CD14-positive monocyte (primary cell): ENCODE measurements around the gene ROBO1. TPM values are rescaled to one million over a fixed set of nuclear protein-coding genes. Genes with fewer than 3 reads are reported as not detected.

Experiments used
- DNase-seq, 3 donors: peaks; one replicate each; pipeline ENCODE4 v3.0.0-alpha.2; 2011 to 2022
- H2AFZ ChIP-seq: 2 replicates; pipeline ENCODE4 v1.6.0; 2012; ENCODE audit warnings: mild to moderate bottlenecking, low read depth, low read length, inconsistent platforms; ENCODE audit not compliant: insufficient read depth, poor library complexity, severe bottlenecking
- H3K27ac ChIP-seq, 2 donors: 1 replicate in 1 of 2; 2 replicates in 1 of 2; pipeline ENCODE4 v1.5.1; 2012 to 2013; ENCODE audit warnings: low read length in 2 of 2, control low read depth in 1 of 2, inconsistent platforms in 1 of 2, low read depth in 1 of 2, mild to moderate bottlenecking in 1 of 2
- H3K27me3 ChIP-seq, 2 donors: one replicate each; pipeline versions ENCODE4 v1.6.0 to v1.6.1; 2011 to 2013; ENCODE audit warnings: low read length in 2 of 2; ENCODE audit not compliant: control insufficient read depth in 2 of 2, insufficient read depth in 2 of 2
- H3K36me3 ChIP-seq, 2 donors: replicated peaks in 1 of 2; 1 replicate in 1 of 2; 2 replicates in 1 of 2; pipeline versions ENCODE4 v1.5.1 to v1.6.1; 2012 to 2013; ENCODE audit warnings: low read length in 2 of 2, control low read depth in 1 of 2, inconsistent platforms in 1 of 2, mild to moderate bottlenecking in 1 of 2; ENCODE audit not compliant: insufficient read depth in 2 of 2, control insufficient read depth in 1 of 2
- H3K4me1 ChIP-seq, 2 donors: 1 replicate in 1 of 2; 2 replicates in 1 of 2; pipeline versions ENCODE4 v1.5.1 to v1.6.1; 2012 to 2013; ENCODE audit warnings: low read length in 2 of 2, control low read depth in 1 of 2, inconsistent platforms in 1 of 2, mild to moderate bottlenecking in 1 of 2, moderate library complexity in 1 of 2; ENCODE audit not compliant: insufficient read depth in 2 of 2, control insufficient read depth in 1 of 2
- H3K4me2 ChIP-seq: replicated peaks from 2 replicates; pipeline ENCODE3; 2012; ENCODE audit warnings: low read length, moderate library complexity, mild to moderate bottlenecking; ENCODE audit not compliant: poor library complexity, severe bottlenecking; ENCODE audit errors: extremely low read depth
- H3K4me3 ChIP-seq, 3 experiments: fragments of 200-600 bp in 1 of 3; sonication (generic) in 1 of 3; replicated peaks in 1 of 3; 1 replicate in 2 of 3; 2 replicates in 1 of 3; pipeline ENCODE4 v1.5.1; 2011 to 2013; ENCODE audit warnings: low read length in 3 of 3, mild to moderate bottlenecking in 3 of 3, control low read depth in 2 of 3, low read depth in 2 of 3, inconsistent platforms in 1 of 3, moderate library complexity in 1 of 3
- H3K79me2 ChIP-seq: 2 replicates; pipeline ENCODE4 v1.6.0; 2012; ENCODE audit warnings: mild to moderate bottlenecking, control low read depth, inconsistent platforms, low read length, moderate library complexity; ENCODE audit not compliant: insufficient read depth
- H3K9ac ChIP-seq: 2 replicates; pipeline ENCODE4 v1.6.0; 2017; ENCODE audit warnings: low read length, mild to moderate bottlenecking; ENCODE audit not compliant: insufficient read depth, poor library complexity, severe bottlenecking
- H3K9me3 ChIP-seq, 2 donors: replicated peaks in 1 of 2; 1 replicate in 1 of 2; 2 replicates in 1 of 2; pipeline versions ENCODE4 v1.5.1 to v1.6.1; 2012 to 2013; ENCODE audit warnings: low read length in 2 of 2, control low read depth in 1 of 2; ENCODE audit not compliant: control insufficient read depth in 1 of 2, insufficient read depth in 1 of 2
- H4K20me1 ChIP-seq: 2 replicates; pipeline ENCODE4 v1.6.0; 2012; ENCODE audit warnings: mild to moderate bottlenecking, low read length, control low read depth, moderate library complexity; ENCODE audit not compliant: insufficient read depth
- H3K27ac Mint-ChIP-seq, 7 donors: one replicate each; pipeline ENCODE4 v1.8.0; 2020; ENCODE audit warnings: mild to moderate bottlenecking in 7 of 7, mixed read lengths in 7 of 7, moderate library complexity in 6 of 7, inconsistent platforms in 2 of 7
- H3K27me3 Mint-ChIP-seq, 3 donors: one replicate each; pipeline ENCODE4 v1.8.0; 2021 to 2022; ENCODE audit warnings: low read depth in 3 of 3, mild to moderate bottlenecking in 3 of 3, mixed read lengths in 3 of 3, moderate library complexity in 3 of 3, inconsistent platforms in 1 of 3
- H3K36me3 Mint-ChIP-seq, 2 donors: one replicate each; pipeline ENCODE4 v1.8.0; 2020; ENCODE audit warnings: mixed read lengths in 2 of 2, inconsistent platforms in 1 of 2, mild to moderate bottlenecking in 1 of 2
- H3K4me1 Mint-ChIP-seq: one replicate; pipeline ENCODE4 v1.8.0; 2020; ENCODE audit warnings: mild to moderate bottlenecking, mixed read lengths
- H3K4me3 Mint-ChIP-seq, 2 donors: one replicate each; pipeline ENCODE4 v1.8.0; 2020; ENCODE audit warnings: mild to moderate bottlenecking in 2 of 2, mixed read lengths in 2 of 2, moderate library complexity in 1 of 2
- H3K9me3 Mint-ChIP-seq, 7 donors: one replicate each; pipeline ENCODE4 v1.8.0; 2020 to 2022; ENCODE audit warnings: mixed read lengths in 7 of 7, mild to moderate bottlenecking in 6 of 7, moderate library complexity in 6 of 7, inconsistent platforms in 2 of 7
- WGBS: methylation state at CpG from one replicate; pipeline ENCODE4 v1.1.5; 2013; ENCODE audit warnings: missing lambda C conversion rate; ENCODE audit not compliant: insufficient coverage; 5-methylcytosine and 5-hydroxymethylcytosine counted together
- intact Hi-C, 2 donors: fragments of 100-400 bp; cut with micrococcal nuclease; formaldehyde crosslinking; loops; one replicate each; pipeline versions ENCODE4 v1.15.0 to v1.15.1; 2023
- polyA plus RNA-seq, 3 donors: library from polyadenylated mRNA; depleted of rRNA in 1 of 3; unstranded in 2 of 3; stranded (reverse) in 1 of 3; fragments of 300-500 nt in 2 of 3; fragments of >200 nt in 1 of 3; fragmentation: Illumina TruSeq in 2 of 3; gene quantifications; 1 replicate in 2 of 3; 2 replicates in 1 of 3; pipeline ENCODE4 v1.2.3, GENCODE V29; 2012 to 2021
- TF ChIP-seq, protein P1 (sequence below): fragments of 200-600 bp; IDR thresholded peaks from one replicate; pipeline ENCODE4 v1.8.0; 2022; ENCODE audit warnings: antibody characterized with exemption, mild to moderate bottlenecking

Gene ROBO1
- polyA plus RNA-seq, 3 donors, result 0.09 to 0.10 TPM; not detected in 1

DNA sequence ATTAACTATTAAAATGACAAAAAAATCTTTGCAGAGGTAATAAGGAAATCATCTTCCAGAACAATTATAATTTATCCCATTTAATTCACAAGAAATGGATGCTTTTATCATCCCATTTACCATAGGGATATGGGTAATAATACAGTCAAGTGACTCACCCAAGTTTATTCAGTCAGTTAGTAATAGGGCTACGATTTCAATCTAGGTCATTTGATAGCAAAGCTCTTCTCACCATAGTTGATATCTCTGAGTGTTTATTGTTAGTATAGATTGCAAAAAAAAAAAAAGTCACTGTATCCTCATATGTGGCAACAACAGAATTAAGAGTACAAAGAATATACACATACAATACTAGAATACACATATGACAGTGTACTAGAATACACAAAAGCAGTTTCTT, 797.1 kb downstream of the ROBO1 start:
- peaks cover 0 to 2% (median 0%) of the 10 kb centered on the region in 7 donors for H3K9me3 Mint-ChIP-seq
- no peaks in the 10 kb centered on the region for H3K36me3 Mint-ChIP-seq
- H2AFZ ChIP-seq, result no peak overlapping the region
- TF ChIP-seq, protein P1, sequence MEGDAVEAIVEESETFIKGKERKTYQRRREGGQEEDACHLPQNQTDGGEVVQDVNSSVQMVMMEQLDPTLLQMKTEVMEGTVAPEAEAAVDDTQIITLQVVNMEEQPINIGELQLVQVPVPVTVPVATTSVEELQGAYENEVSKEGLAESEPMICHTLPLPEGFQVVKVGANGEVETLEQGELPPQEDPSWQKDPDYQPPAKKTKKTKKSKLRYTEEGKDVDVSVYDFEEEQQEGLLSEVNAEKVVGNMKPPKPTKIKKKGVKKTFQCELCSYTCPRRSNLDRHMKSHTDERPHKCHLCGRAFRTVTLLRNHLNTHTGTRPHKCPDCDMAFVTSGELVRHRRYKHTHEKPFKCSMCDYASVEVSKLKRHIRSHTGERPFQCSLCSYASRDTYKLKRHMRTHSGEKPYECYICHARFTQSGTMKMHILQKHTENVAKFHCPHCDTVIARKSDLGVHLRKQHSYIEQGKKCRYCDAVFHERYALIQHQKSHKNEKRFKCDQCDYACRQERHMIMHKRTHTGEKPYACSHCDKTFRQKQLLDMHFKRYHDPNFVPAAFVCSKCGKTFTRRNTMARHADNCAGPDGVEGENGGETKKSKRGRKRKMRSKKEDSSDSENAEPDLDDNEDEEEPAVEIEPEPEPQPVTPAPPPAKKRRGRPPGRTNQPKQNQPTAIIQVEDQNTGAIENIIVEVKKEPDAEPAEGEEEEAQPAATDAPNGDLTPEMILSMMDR, result no peak
- H3K4me3 ChIP-seq, result no peak overlapping the region
- no peaks in the 10 kb centered on the region for H3K4me1 Mint-ChIP-seq
- H3K79me2 ChIP-seq, result no peaks in the 10 kb centered on the region
- H3K9ac ChIP-seq, result no peak overlapping the region
- no peaks in the 10 kb centered on the region for H3K4me1 ChIP-seq
- H3K27me3 Mint-ChIP-seq, result no peaks in the 10 kb centered on the region
- no peak overlapping the region for H3K4me3 Mint-ChIP-seq
- DNase-seq, result no peak
- H3K4me2 ChIP-seq, result no peak overlapping the region
- H3K27me3 ChIP-seq, result no peaks in the 10 kb centered on the region
- no peak overlapping the region for H3K27ac ChIP-seq
- intact Hi-C loops, result no loop called here
- H3K9me3 ChIP-seq, result no peaks in the 10 kb centered on the region
- no peak overlapping the region for H3K27ac Mint-ChIP-seq
- H3K36me3 ChIP-seq, result no peaks in the 10 kb centered on the region
- no peaks in the 10 kb centered on the region for H4K20me1 ChIP-seq
- WGBS, result no CpG with 5 or more reads among the region's 1 CpG

DNA sequence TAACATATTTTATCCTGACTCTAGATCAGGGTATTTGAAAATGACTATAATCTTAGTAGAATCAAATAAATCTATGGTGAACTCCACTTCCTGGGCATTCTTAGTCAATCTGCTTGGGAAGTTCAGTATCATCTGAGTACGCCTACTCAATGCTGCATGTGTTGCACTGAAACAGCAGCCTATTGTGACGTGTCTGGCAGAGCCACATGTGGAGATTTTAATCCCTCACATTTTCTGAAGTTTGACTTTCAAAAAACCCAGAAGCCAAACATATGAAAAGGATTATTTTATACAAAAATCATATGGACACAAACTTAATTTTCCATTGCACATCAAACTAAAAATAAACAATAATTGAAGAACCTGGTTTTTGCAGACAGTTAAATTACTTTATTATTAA, 798.3 kb downstream of the ROBO1 start:
- H3K9me3 Mint-ChIP-seq, result peaks cover 0 to 2% (median 0%) of the 10 kb centered on the region in 7 donors
- Histone ChIP-seq H3K4me3 (no peak overlapping the region), H3K27ac (no peak overlapping the region), H2AFZ (no peak overlapping the region), H3K36me3 (no peaks in the 10 kb centered on the region), H3K79me2 (no peaks in the 10 kb centered on the region), H3K27me3 (no peaks in the 10 kb centered on the region), H3K9me3 (no peaks in the 10 kb centered on the region), H3K9ac (no peak overlapping the region), H4K20me1 (no peaks in the 10 kb centered on the region), H3K4me1 (no peaks in the 10 kb centered on the region), H3K4me2 (no peak overlapping the region)
- intact Hi-C loops, result no loop called here
- H3K27ac Mint-ChIP-seq, result no peak overlapping the region
- WGBS, result no CpG with 5 or more reads among the region's 2 CpGs
- H3K27me3 Mint-ChIP-seq, result no peaks in the 10 kb centered on the region
- no peak for DNase-seq
- no peaks in the 10 kb centered on the region for H3K36me3 Mint-ChIP-seq
- no peaks in the 10 kb centered on the region for H3K4me1 Mint-ChIP-seq
- no peak overlapping the region for H3K4me3 Mint-ChIP-seq
- TF ChIP-seq, protein P1, result no peak
